GM21390 (cell line): ENCODE results near the gene FN1.

Experiments
- ATAC-seq: cut with Tn5 transposase; IDR thresholded peaks from one replicate; pipeline ENCODE4 v1.9.1; 2021; ENCODE audit not compliant: unreplicated experiment

Gene FN1

GRCh38 chr2:215355801-215356200 lies 80.1 kb downstream of the FN1 start:
- ATAC-seq = no peak

GRCh38 chr2:215354771-215355695 lies 80.8 kb downstream of the FN1 start:
- no peak for ATAC-seq

GRCh38 chr2:215352602-215353001 lies 83.3 kb downstream of the FN1 start:
- ATAC-seq = no peak

- ATAC-seq = no peak
These were observed 88.0 kb downstream of the FN1 start for GRCh38 chr2:215347878-215348277.

GRCh38 chr2:215338883-215339679 lies 96.8 kb downstream of the FN1 start:
- ATAC-seq = no peak

GRCh38 chr2:215332872-215333595 lies 102.8 kb downstream of the FN1 start:
- ATAC-seq = peak; percentile 68

GRCh38 chr2:215328066-215328465 lies 107.8 kb downstream of the FN1 start:
- ATAC-seq = no peak

- no peak for ATAC-seq
These were observed 111.1 kb downstream of the FN1 start for GRCh38 chr2:215324811-215325210.

- ATAC-seq = no peak
These were observed 115.2 kb downstream of the FN1 start for GRCh38 chr2:215320679-215321078.

GRCh38 chr2:215320102-215320501 lies 115.8 kb downstream of the FN1 start:
- no peak for ATAC-seq

GRCh38 chr2:215319500-215319899 lies 116.4 kb downstream of the FN1 start:
- no peak for ATAC-seq

GRCh38 chr2:215316336-215316735 lies 119.5 kb downstream of the FN1 start:
- no peak for ATAC-seq

GRCh38 chr2:215315301-215315700 lies 120.6 kb downstream of the FN1 start:
- ATAC-seq = no peak

- ATAC-seq = no peak
These were observed 121.0 kb downstream of the FN1 start for GRCh38 chr2:215314896-215315295.

- no peak for ATAC-seq
These were observed 122.6 kb downstream of the FN1 start for GRCh38 chr2:215313255-215313613.

GRCh38 chr2:215311625-215312396 lies 124.1 kb downstream of the FN1 start, which contains the start of gene ATIC:
ATIC (plus strand) TSS chr2:215312059; CDS start chr2:215312143, 84 bp downstream.
- peak; percentile 99 for ATAC-seq

- peak; percentile 22 for ATAC-seq
These were observed 124.6 kb downstream of the FN1 start for GRCh38 chr2:215311259-215311624.
